ENCODE data around the gene WIPF3. TPM values are rescaled to one million over a fixed set of nuclear protein-coding genes. Genes with fewer than 3 reads are reported as not detected.

The WIPF3 gene
- total RNA-seq, 1 donor from 2014 or later = 3.4 TPM

- no peak for DNase-seq
These were observed 111.3 kb downstream of the WIPF3 start for GRCh38 chr7:29917641-29918040.

- no peak for DNase-seq
These were observed 112.5 kb downstream of the WIPF3 start for GRCh38 chr7:29918850-29919249.

GRCh38 chr7:29919790-29920189, 113.5 kb downstream of the WIPF3 start:
- no peak for DNase-seq

DNA sequence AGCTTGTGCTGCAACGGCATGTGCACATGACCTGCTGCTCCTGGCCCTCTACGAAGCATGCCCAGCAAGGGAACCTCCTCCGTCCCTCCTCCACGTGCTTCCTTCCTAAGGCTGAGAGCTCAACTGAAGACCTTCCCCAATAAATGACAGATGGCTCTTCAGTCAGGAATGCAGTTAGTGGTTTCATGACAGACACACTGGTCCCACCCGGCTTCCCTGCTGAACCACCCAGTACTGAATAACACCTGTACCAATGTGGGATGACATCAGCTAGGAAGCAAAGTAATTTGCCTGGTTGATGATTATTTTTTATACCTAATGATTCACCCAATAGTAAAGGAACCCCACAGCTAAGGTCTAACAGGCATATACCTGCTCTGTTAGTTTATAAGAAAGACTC, 114.2 kb downstream of the WIPF3 start:
- no peak for DNase-seq

DNA sequence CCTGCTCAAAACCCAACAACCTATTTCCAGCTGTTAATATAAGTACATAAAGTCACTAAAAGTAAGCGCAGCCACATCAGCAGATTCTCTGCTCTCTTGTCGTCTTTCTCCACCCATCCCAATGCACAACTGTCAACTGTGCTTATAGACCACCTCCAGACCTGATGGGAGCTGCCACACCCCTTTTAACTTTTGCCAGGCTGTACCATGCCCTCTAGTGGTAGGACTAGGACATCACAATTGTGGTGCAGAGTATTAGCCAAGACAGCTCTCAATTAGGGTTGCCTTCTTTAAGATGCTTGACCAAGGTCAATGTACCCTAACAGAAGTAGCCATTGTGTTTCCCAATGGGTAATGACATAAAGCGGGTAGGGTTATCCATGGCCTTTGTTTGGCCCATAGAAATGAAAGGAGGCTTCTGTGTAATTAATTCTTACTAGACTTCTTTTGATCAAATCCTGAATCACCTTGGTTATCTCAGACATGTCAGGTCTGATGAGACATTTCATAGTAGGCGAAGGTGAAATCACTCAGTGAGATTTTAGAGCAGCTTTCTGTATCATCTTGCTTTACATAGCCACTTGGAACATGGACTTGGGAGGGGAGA, 115.2 kb downstream of the WIPF3 start:
- DNase-seq = peak; percentile 77

GRCh38 chr7:29922921-29923700, 116.8 kb downstream of the WIPF3 start:
- no peak for DNase-seq

DNA sequence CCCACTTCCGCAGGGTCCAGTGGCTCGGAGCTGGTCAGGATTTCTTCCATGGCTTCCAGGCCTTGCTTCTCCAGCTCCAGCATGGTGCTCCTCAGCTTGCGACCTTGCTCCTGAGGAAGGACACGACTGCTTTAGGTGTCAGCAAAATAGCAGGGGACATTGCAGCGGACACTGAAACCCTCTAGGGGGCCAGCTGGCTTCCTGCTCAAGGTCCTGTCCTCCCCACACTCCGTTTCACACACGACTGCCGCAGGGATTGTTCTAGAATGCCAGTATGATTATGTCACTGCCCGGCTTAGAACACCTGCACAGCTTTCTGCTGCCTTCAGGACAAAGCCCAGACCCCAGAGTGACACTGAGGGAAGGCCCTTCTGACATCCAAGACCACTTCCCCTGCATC, 117.7 kb downstream of the WIPF3 start:
- no peak for DNase-seq

- DNase-seq = no peak
These were observed 118.4 kb downstream of the WIPF3 start for GRCh38 chr7:29924684-29925083.

DNA sequence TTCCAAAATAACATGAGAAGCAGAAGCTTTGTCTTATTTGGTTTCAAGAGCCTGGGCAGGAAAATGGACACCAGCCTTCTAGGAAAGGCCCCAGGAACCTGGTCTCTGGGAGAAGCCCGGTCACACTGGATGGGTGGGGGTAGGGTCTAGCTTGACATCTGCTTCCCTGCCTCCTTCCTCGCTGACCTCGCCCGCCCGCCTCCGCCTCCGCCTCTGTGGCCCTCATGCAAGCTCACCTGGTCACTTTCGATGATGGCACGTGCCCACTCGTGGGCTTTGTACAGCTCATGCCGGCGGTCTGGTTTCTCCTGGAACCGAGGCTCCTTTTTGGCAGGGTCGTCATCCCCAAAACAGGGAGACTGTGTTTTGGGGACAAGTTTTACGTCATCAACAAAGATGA, 119.9 kb downstream of the WIPF3 start:
- DNase-seq = no peak

- DNase-seq = no peak
These were observed 120.4 kb downstream of the WIPF3 start for GRCh38 chr7:29926741-29927140.

GRCh38 chr7:29929018-29929807, 122.9 kb downstream of the WIPF3 start:
- no peak for DNase-seq

- no peak for DNase-seq
These were observed 128.8 kb downstream of the WIPF3 start for GRCh38 chr7:29935111-29935510.

- no peak for DNase-seq
These were observed 130.8 kb downstream of the WIPF3 start for GRCh38 chr7:29937132-29937531.

DNA sequence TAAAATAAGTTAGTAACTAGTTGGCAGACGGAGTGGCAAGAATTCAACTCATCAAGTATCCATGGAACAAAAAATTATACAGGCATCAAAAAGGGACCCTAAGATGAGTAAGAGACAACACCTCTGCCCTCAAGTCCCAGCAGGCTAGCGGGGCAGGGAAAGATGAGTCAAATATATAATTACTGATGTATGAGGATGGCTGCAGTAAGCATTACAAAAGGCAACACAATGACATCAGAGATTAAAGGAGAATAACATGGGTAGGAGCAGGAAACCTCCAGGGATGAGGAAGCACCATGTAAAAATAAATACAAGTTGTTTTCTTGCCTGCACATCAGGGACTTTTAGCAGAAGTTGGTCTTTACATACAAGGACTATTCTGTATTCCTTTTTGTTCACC, 133.9 kb downstream of the WIPF3 start:
- no peak for DNase-seq

DNA sequence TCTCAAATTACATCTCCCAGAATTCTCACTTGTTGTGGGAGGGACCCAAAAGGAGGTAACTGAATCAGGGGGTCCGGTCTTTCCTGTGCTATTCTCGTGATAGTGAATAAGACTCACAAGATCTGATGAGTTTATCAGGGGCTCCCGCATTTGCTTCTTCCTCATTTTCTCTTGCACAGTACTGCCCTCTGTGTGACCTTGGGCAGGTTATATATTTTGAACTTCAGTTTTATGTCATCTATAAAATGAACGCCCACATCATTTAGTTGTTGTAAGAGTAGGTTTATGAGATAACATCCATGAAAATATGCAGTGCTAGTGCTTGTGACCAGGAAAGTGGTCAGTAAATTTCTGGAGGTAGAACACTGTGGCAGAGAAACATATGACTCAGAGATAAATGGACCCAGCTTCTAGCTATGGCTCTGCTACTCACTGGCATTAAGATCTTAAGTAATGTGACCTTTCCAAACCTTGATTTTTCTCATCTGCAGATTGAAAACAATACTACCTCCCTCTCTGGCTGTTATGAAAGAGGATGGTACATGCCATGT, 139.0 kb downstream of the WIPF3 start:
- no peak for DNase-seq

- DNase-seq = no peak
These were observed 140.3 kb downstream of the WIPF3 start for GRCh38 chr7:29946428-29947186.

GRCh38 chr7:29948587-29948986, 142.3 kb downstream of the WIPF3 start:
- DNase-seq = no peak

- no peak for DNase-seq
These were observed 144.2 kb downstream of the WIPF3 start for GRCh38 chr7:29950480-29950879.

DNA sequence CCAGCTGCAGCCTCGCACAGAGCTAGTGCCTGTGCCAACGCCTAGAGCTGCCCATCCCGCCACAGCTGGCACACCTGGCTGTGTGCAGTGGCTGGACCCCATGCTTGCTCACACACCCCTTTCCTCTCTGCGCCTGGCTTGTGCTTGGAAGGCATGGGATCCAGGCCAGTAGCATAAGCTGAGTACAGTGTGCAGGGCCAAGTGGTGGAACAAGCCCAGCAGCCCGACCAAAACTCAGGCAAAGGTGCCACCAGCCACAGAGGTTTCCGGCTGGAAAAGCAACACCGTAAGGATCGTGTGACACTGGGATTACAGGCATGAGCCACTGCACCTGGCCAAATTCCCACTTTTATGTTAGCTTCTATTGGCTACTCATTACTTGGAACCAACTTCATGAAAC, 144.9 kb downstream of the WIPF3 start:
- DNase-seq = no peak

- DNase-seq = no peak
These were observed 147.5 kb downstream of the WIPF3 start for GRCh38 chr7:29953726-29954347.

GRCh38 chr7:29955075-29955792, 148.9 kb downstream of the WIPF3 start:
- no peak for DNase-seq

Measured in tongue (tissue), 2 donors.